NCI-H146 treated with DMSO at 0.1 percent for 48 hours (cell line): Measurements from ENCODE around the gene UTP25.
"Not testable (repeated sequence)": the region's sequence is repeated elsewhere in the genome, so short reads cannot be mapped to it uniquely, and the experiment has no call there.

Experiments
- DNase-seq: peaks from one replicate; lab custom pipeline; 2025; ENCODE audit not compliant: unreplicated experiment; lab: John Stamatoyannopoulos, UW

UTP25 gene

GRCh38 chr1:209890641-209891330, 63.0 kb downstream of the UTP25 start:
- DNase-seq = no peak

GRCh38 chr1:209893751-209894150, 66.0 kb downstream of the UTP25 start:
- no peak for DNase-seq

GRCh38 chr1:209895709-209896108, 67.9 kb downstream of the UTP25 start:
- no peak for DNase-seq

- no peak for DNase-seq
Measured at GRCh38 chr1:209896346-209896745, 68.6 kb downstream of the UTP25 start.

- DNase-seq = not testable (repeated sequence)
Measured at GRCh38 chr1:209898271-209898670, 70.5 kb downstream of the UTP25 start.

DNA sequence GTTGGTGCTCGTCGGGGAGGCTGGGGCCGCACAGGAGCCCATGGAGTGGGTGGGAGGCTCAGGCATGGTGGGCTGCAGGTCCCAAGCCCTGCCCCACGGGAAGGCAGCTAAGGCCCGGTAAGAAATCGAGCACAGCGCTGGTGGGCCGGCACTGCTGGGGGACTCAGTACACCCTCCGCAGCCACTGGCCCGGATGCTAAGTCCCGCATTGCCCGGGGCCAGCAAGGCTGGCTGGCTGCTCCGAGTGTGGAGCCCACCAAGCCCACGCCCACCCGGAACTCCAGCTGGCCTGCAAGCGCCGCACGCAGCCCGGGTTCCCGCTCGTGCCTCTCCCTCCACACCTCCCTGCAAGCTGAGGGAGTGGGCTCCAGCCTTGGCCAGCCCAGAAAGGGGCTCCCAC, 71.1 kb downstream of the UTP25 start:
- not testable (repeated sequence) for DNase-seq

GRCh38 chr1:209899948-209900347, 72.2 kb downstream of the UTP25 start:
- DNase-seq = no peak

GRCh38 chr1:209900734-209901133, 73.0 kb downstream of the UTP25 start:
- no peak for DNase-seq

GRCh38 chr1:209901211-209901610, 73.4 kb downstream of the UTP25 start:
- DNase-seq = no peak

GRCh38 chr1:209904774-209905173, 77.0 kb downstream of the UTP25 start:
- not testable (repeated sequence) for DNase-seq
